Measurements from ENCODE around the gene CDKN2AIPNL.
"Not testable (repeated sequence)": the region's sequence is repeated elsewhere in the genome, so short reads cannot be mapped to it uniquely, and the experiment has no call there.

Gene CDKN2AIPNL

GRCh38 chr5:134397196-134397595, 14.5 kb downstream of the CDKN2AIPNL start:
- no peak for DNase-seq

DNA sequence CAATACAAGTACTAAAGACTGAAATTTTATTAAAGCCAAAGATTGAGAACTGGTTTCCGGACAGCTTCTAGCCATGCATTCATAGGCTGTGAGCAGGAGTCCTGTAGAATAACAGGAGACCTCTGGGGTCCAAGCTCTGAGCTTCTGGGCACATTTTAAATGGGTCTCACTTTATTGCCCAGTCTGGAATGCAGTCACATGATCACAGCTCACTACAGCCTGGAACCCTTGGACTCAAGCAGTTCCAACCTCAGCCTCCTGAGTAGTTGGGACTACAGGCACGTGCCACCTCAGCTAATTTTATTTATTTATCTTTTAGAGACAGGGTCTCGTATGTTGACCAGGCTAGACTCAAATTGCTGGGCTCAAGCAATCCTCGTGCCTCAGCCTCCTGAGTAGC, 15.4 kb downstream of the CDKN2AIPNL start:
- DNase-seq = no peak

DNA sequence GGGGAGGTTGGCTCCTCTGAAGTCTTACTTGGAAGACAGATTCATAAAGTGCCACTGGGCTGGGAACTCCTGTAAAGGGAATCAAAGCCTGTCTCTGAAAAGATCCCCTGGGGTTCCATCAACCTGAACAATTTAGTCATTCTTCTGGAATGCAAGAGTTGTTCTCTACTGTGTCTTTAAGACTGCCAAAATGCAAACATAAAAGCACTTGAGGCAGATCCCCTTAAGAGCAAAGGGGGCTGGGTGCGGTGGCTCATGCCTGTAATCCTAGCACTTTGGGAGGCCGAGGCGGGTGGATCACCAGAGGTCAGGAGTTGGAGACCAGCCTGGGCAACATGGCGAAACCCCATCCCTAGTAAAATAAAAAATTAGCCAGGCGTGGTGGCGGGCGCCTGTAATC, 16.7 kb downstream of the CDKN2AIPNL start:
- DNase-seq = no peak

GRCh38 chr5:134392301-134392700, 19.4 kb downstream of the CDKN2AIPNL start:
- DNase-seq = no peak

DNA sequence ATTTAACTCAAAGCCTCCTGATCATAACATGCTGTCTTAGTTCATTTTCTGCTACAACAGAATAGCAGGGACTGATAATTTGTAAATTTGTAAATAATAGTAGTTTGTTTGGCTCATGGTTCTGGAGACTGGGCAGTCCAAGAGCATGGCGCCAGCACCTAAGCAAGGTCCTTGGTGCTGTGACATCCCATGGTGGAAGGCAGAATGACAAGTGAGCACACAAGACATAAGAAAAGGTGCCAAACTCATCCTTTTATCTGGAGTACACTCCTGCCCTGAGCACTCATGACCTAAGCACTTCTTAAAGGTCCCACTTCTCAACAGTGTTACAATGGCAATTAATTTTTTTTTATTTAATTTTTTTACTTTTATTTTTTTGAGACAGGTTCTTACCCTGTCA, 24.2 kb downstream of the CDKN2AIPNL start:
- no peak for DNase-seq

DNA sequence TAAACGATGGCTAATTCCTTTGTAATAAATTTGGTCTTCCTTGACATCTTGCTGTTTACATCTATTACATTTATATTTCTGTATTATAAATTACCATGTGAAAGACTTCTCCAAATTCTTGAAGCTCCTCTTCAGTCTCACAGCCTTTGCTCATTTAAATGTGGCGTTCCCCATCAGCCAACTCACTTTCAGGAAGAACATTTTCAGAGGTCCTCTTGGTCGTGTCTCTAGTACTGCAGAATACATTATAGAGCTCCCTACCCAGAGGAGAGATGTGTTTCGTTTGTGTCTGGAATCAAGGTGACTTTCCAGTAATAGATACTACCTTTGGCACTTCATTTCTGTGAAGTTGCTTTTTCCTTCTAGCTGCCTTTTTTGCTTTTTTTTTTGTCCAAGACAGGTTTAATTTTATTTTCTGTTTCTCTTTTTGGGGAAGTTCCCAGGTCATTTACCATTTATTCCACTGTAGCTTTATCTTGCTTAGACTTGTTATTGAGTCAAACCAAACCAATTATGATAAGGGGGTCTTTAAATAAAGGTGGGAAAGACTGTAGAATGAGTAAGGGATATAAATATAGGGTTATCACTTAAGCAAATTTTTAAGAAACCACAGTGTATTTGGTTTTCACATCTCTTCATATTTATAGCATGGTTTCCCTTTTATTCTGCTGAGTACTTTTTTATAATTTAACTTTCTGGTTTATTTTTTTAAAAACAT, 27.5 kb downstream of the CDKN2AIPNL start:
- DNase-seq = no peak

GRCh38 chr5:134382204-134382603, 29.5 kb downstream of the CDKN2AIPNL start:
- DNase-seq = not testable (repeated sequence)

- no peak for DNase-seq
Observed at GRCh38 chr5:134380346-134380745, 31.3 kb downstream of the CDKN2AIPNL start.

DNA sequence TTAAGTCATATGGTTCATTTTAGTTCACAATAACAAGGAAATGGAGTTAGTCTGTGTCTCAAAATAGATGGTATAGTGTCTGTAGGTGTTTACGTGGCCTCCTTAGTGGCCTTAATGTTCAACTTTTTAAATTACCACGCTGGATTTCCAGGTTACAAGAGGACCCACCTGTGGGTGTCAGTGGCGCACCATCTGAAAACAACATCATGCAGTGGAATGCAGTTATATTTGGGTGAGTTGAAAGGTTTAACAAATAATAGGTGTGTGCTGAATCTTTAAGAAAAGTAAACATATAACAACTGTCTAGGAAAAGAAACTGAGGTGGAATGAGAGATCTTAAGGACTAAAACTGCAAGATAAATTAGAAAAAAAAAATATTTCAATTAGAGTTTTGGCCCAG, 37.4 kb downstream of the CDKN2AIPNL start:
- no peak for DNase-seq

DNA sequence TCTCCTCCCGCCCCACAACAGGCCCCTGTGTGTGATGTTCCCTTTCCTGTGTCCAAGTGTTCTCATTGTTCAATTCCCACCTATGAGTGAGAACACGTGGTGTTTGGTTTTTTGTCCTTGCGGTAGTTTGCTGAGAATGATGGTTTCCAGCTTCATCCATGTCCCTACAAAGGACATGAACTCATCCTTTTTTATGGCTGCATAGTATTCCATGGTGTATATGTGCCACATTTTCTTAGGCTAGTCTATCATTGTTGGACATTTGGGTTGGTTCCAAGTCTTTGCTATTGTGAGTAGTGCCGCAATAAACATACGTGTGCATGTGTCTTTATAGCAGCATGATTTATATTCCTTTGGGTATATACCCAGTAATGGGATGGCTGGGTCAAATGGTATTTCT, 38.0 kb downstream of the CDKN2AIPNL start:
- not testable (repeated sequence) for DNase-seq

DNA sequence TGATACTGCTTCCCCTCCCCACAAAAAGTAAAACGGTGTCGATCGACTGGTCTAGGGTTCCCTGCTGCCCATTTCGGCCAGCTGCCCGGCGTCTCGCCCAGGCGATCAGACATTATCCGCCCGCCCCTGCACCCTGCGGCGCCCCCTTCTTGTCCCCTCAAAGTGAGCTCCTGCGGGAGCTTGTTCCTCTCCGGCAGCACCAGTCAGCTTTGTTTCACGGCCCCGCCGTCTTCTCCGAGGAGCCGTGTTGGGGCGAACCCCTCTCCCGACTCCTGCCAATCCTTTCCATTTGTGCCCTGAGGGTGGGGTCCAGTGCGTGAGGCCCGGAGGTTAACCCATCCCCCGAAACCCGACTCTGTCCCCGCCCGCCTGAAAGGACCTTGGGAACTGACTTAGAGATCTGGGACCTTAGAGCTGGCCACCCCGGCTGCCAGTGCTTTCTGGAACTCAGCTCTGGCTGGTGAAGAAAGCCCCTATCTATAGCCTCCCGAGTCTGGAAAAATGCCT, 39.8 kb downstream of the CDKN2AIPNL start:
- peak; percentile 40 for DNase-seq

GRCh38 chr5:134370871-134371833, 40.5 kb downstream of the CDKN2AIPNL start, which contains the start of gene UBE2B:
TSS of gene UBE2B (plus strand) at chr5:134371569. CDS start at chr5:134371596, 27 bp downstream.
- peak; percentile 96 for DNase-seq

- no peak for DNase-seq
Observed at GRCh38 chr5:134370311-134370870, 41.3 kb downstream of the CDKN2AIPNL start.

DNA sequence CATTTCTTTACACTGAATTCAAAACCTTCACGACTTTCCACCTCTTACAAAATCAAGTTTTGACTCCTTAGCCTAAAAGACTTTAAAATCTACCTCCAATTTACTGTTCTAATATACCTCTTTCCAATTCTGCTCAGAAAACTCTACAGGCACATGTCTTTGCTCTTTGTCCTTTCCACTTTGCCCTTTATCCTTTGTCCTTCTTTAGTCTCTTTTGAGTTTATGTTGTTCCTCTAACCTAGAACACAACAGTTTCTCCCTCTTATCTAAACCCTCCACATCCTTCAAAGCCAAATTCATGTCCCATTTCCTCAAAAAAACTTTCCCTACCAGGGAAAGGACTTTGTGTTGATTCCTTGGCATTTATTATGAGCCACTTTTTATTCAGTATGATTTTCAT, 46.1 kb downstream of the CDKN2AIPNL start:
- DNase-seq = no peak

DNA sequence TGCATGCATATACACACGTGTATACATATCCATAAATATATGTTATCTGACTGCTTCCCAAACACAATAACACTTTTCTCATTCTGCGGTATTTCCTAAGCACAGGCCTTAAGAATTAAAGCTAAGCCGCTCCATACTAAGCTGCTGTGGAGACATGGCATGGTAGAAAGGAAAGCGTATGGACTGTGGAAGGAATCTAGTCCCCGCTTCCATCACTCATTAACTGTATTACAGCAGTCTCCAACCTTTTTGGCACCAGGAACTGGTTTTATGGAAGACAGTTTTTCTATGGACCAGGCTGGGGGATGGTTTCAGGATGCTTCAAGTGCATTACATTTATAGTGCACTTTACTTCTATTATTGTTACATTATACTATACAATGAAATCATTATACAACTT, 56.0 kb downstream of the CDKN2AIPNL start:
- DNase-seq = no peak

Data from NCI-H1092 treated with DMSO at 0.1 percent for 48 hours (cell line).